NCI-H146 (cell line): ENCODE data around the gene FSTL5.
A peak's percentile ranks its signal among the peaks of the same experiment; 100 is the strongest.
"Not testable (repeated sequence)": the region's sequence is repeated elsewhere in the genome, so short reads cannot be mapped to it uniquely, and the experiment has no call there.

Experiments
- DNase-seq: peaks from one replicate; lab custom pipeline; 2025; lab: John Stamatoyannopoulos, UW

The FSTL5 gene

GRCh38 chr4:161829591-161829990, 334.2 kb downstream of the FSTL5 start:
- DNase-seq, result no peak

- DNase-seq, result no peak
Measured at GRCh38 chr4:161828061-161828460, 335.7 kb downstream of the FSTL5 start.

- no peak for DNase-seq
Measured at GRCh38 chr4:161827013-161827412, 336.8 kb downstream of the FSTL5 start.

GRCh38 chr4:161823450-161823849, 340.4 kb downstream of the FSTL5 start:
- no peak for DNase-seq

GRCh38 chr4:161822174-161822573, 341.6 kb downstream of the FSTL5 start:
- no peak for DNase-seq

- no peak for DNase-seq
Measured at GRCh38 chr4:161817914-161818313, 345.9 kb downstream of the FSTL5 start.

GRCh38 chr4:161816958-161817357, 346.8 kb downstream of the FSTL5 start:
- no peak for DNase-seq

GRCh38 chr4:161815841-161816240, 348.0 kb downstream of the FSTL5 start:
- DNase-seq, result no peak

- DNase-seq, result no peak
Measured at GRCh38 chr4:161813889-161814288, 349.9 kb downstream of the FSTL5 start.

- no peak for DNase-seq
Measured at GRCh38 chr4:161813389-161813788, 350.4 kb downstream of the FSTL5 start.

- no peak for DNase-seq
Measured at GRCh38 chr4:161803171-161803570, 360.6 kb downstream of the FSTL5 start.

GRCh38 chr4:161799710-161800109, 364.1 kb downstream of the FSTL5 start:
- DNase-seq, result peak; percentile 20

- DNase-seq, result no peak
Measured at GRCh38 chr4:161792991-161793390, 370.8 kb downstream of the FSTL5 start.

- DNase-seq, result no peak
Measured at GRCh38 chr4:161791796-161792556, 371.8 kb downstream of the FSTL5 start.

- no peak for DNase-seq
Measured at GRCh38 chr4:161767116-161767515, 396.7 kb downstream of the FSTL5 start.

GRCh38 chr4:161762796-161763195, 401.0 kb downstream of the FSTL5 start:
- no peak for DNase-seq

- DNase-seq, result no peak
Measured at GRCh38 chr4:161760008-161760407, 403.8 kb downstream of the FSTL5 start.

- not testable (repeated sequence) for DNase-seq
Measured at GRCh38 chr4:161758412-161758811, 405.4 kb downstream of the FSTL5 start.

- no peak for DNase-seq
Measured at GRCh38 chr4:161728929-161729328, 434.9 kb downstream of the FSTL5 start.

GRCh38 chr4:161721947-161722346, 441.9 kb downstream of the FSTL5 start:
- no peak for DNase-seq

GRCh38 chr4:161717084-161717483, 446.7 kb downstream of the FSTL5 start:
- DNase-seq, result no peak

GRCh38 chr4:161714931-161715330, 448.9 kb downstream of the FSTL5 start:
- DNase-seq, result no peak

- no peak for DNase-seq
Measured at GRCh38 chr4:161714022-161714751, 449.6 kb downstream of the FSTL5 start.
